Small intestine (tissue), 7 donors: ENCODE measurements around the gene C18orf32. TPM values are rescaled to one million over a fixed set of nuclear protein-coding genes. Genes with fewer than 3 reads are reported as not detected.
"Not testable (repeated sequence)": the region's sequence is repeated elsewhere in the genome, so short reads cannot be mapped to it uniquely, and the experiment has no call there.

Source experiments
- DNase-seq, 2 donors: peaks; one replicate each; pipeline versions ENCODE4 v3.0.0 to v3.0.0-alpha.2; 2013
- FAIRE-seq: peaks from 2 replicates; lab custom pipeline; 2012; peaks lifted over from hg19 to GRCh38; lab: Jason Lieb, UNC
- H3K27ac ChIP-seq, 3 donors: one replicate each; pipeline ENCODE4 v1.5.1; 2013; ENCODE audit warnings: low read length in 2 of 3, mild to moderate bottlenecking in 2 of 3, control low read depth in 1 of 3, inconsistent platforms in 1 of 3, low read depth in 1 of 3, moderate library complexity in 1 of 3
- H3K27me3 ChIP-seq, 3 donors: one replicate each; pipeline ENCODE4 v1.6.1; 2013; ENCODE audit warnings: low read length in 3 of 3, inconsistent platforms in 1 of 3; ENCODE audit not compliant: control insufficient read depth in 3 of 3, insufficient read depth in 3 of 3
- H3K36me3 ChIP-seq, 3 donors: one replicate each; pipeline ENCODE4 v1.6.1; 2013; ENCODE audit warnings: low read length in 3 of 3, inconsistent platforms in 1 of 3, low read depth in 1 of 3, mild to moderate bottlenecking in 1 of 3, moderate library complexity in 1 of 3; ENCODE audit not compliant: control insufficient read depth in 3 of 3, insufficient read depth in 2 of 3
- H3K4me1 ChIP-seq, 3 donors: one replicate each; pipeline ENCODE4 v1.6.1; 2013; ENCODE audit warnings: low read length in 2 of 3, inconsistent platforms in 1 of 3, low read depth in 1 of 3, mild to moderate bottlenecking in 1 of 3, moderate library complexity in 1 of 3; ENCODE audit not compliant: control insufficient read depth in 3 of 3, insufficient read depth in 2 of 3
- H3K4me3 ChIP-seq, 3 donors: one replicate each; pipeline ENCODE4 v1.5.1; 2013; ENCODE audit warnings: low read length in 3 of 3, control low read depth in 1 of 3, inconsistent platforms in 1 of 3, low read depth in 1 of 3, mild to moderate bottlenecking in 1 of 3, moderate library complexity in 1 of 3
- H3K9me3 ChIP-seq, 2 donors: one replicate each; pipeline ENCODE4 v1.6.1; 2013; ENCODE audit warnings: low read depth in 1 of 2, low read length in 1 of 2; ENCODE audit not compliant: control insufficient read depth in 2 of 2, insufficient read depth in 1 of 2
- WGBS, 3 donors: extraction: QIAGEN DNeasy Blood & Tissue Kit; methylation state at CpG; one replicate each; pipeline ENCODE4 v1.1.7; 2013; 5-methylcytosine and 5-hydroxymethylcytosine counted together
- polyA plus RNA-seq, 4 donors: library from polyadenylated mRNA; stranded (reverse) in 3 of 4; unstranded in 1 of 4; fragments of 200-250 nt in 3 of 4; fragments of 120-200 nt in 1 of 4; gene quantifications; one replicate each; pipeline versions ENCODE4 v1.2.1 to v1.2.3, GENCODE V29; 2013
- donor health status: healthy with polysubstance abuse.
- donor health status: control.
- donor health status: control.
- donor health status: Bipolar disorder and iron deficiency.
- donor health status: healthy.

The C18orf32 gene
- polyA plus RNA-seq, 4 donors: 51.8 to 81.0 (median 60.8) TPM

- not testable (repeated sequence) for H3K9me3 ChIP-seq, H3K4me1 ChIP-seq, H3K27me3 ChIP-seq, H3K4me3 ChIP-seq, H3K36me3 ChIP-seq, DNase-seq, FAIRE-seq
- peak overlapping the region in 1 of 3 donors; percentile 54 for H3K27ac ChIP-seq
- 74 to 94% (median 76%) methylated on average over 5 of the region's 5 CpGs for WGBS, 3 donors
These were observed 28.0 kb upstream of the C18orf32 start for GRCh38 chr18:49515003-49515402.

- Histone ChIP-seq H3K36me3 (no peaks in the 10 kb centered on the region), H3K4me3 (no peak overlapping the region), H3K4me1 (peaks cover 0 to 8% (median 0%) of the 10 kb centered on the region in 3 donors), H3K9me3 (no peaks in the 10 kb centered on the region), H3K27ac (peak overlapping the region in 1 of 3 donors; percentile 54), H3K27me3 (peaks cover 0 to 4% (median 0%) of the 10 kb centered on the region in 3 donors)
- FAIRE-seq: no peak
- DNase-seq: peak; percentile 87 to 89
- WGBS, 3 donors: 8 to 55% (median 31%) methylated on average over 9 of the region's 9 CpGs
These were observed 27.5 kb upstream of the C18orf32 start for GRCh38 chr18:49514577-49514976.

- DNase-seq, H3K36me3 ChIP-seq, H3K4me1 ChIP-seq, FAIRE-seq, H3K27ac ChIP-seq, H3K4me3 ChIP-seq, H3K9me3 ChIP-seq, H3K27me3 ChIP-seq: not testable (repeated sequence)
- WGBS, 3 donors: 83 to 94% (median 91%) methylated on average over 8 of the region's 8 CpGs
These were observed 25.8 kb upstream of the C18orf32 start for GRCh38 chr18:49512876-49513275.

GRCh38 chr18:49510393-49511115, 23.5 kb upstream of the C18orf32 start:
- WGBS, 3 donors: 32 to 41% (median 37%) methylated on average over 12 of the region's 12 CpGs
- no peak overlapping the region for H3K4me3 ChIP-seq
- no peak for FAIRE-seq

GRCh38 chr18:49506438-49506837, 19.4 kb upstream of the C18orf32 start:
- not testable (repeated sequence) for H3K4me3 ChIP-seq, H3K4me1 ChIP-seq, H3K36me3 ChIP-seq, FAIRE-seq, H3K27me3 ChIP-seq, H3K9me3 ChIP-seq, DNase-seq, H3K27ac ChIP-seq
- WGBS, 3 donors: 93 to 97% (median 93%) methylated on average over 5 of the region's 5 CpGs

More at GRCh38 chr18:49510393-49511115, 23.5 kb upstream of the C18orf32 start:
- Histone ChIP-seq H3K4me1 (peaks cover 0 to 8% (median 0%) of the 10 kb centered on the region in 3 donors), H3K36me3 (no peaks in the 10 kb centered on the region), H3K27ac (no peak overlapping the region), H3K27me3 (no peaks in the 10 kb centered on the region), H3K9me3 (no peaks in the 10 kb centered on the region)
- peak; percentile 52 to 70 for DNase-seq

GRCh38 chr18:49503931-49504330, 16.9 kb upstream of the C18orf32 start:
- Histone ChIP-seq H3K9me3 (no peaks in the 10 kb centered on the region), H3K36me3 (no peaks in the 10 kb centered on the region), H3K4me1 (no peaks in the 10 kb centered on the region), H3K4me3 (no peak overlapping the region), H3K27me3 (peaks cover 0 to 5% (median 1%) of the 10 kb centered on the region in 3 donors), H3K27ac (no peak overlapping the region)
- FAIRE-seq (no peak), DNase-seq (no peak)
- 29 to 41% (median 31%) methylated on average over 1 of the region's 1 CpG for WGBS, 3 donors

GRCh38 chr18:49500201-49500921, 13.3 kb upstream of the C18orf32 start:
- Histone ChIP-seq H3K27ac (no peak overlapping the region), H3K27me3 (peaks cover 0 to 5% (median 2%) of the 10 kb centered on the region in 3 donors), H3K36me3 (no peaks in the 10 kb centered on the region), H3K4me3 (no peak overlapping the region), H3K4me1 (no peaks in the 10 kb centered on the region), H3K9me3 (no peaks in the 10 kb centered on the region)
- no peak for DNase-seq
- WGBS, 3 donors: 65 to 87% (median 79%) methylated on average over 14 of the region's 14 CpGs
- no peak for FAIRE-seq

- H3K27ac ChIP-seq: no peak overlapping the region
- DNase-seq (no peak), FAIRE-seq (no peak)
- H3K4me1 ChIP-seq: no peaks in the 10 kb centered on the region
- no peaks in the 10 kb centered on the region for H3K9me3 ChIP-seq
- H3K27me3 ChIP-seq: peaks cover 0 to 5% (median 2%) of the 10 kb centered on the region in 3 donors
- no peak overlapping the region for H3K4me3 ChIP-seq
- 78 to 85% (median 81%) methylated on average over 16 of the region's 16 CpGs for WGBS, 3 donors
- no peaks in the 10 kb centered on the region for H3K36me3 ChIP-seq
These were observed 12.1 kb upstream of the C18orf32 start for GRCh38 chr18:49499046-49499637.
